ENCODE results near the gene FGG.
"Not testable (repeated sequence)": the region's sequence is repeated elsewhere in the genome, so short reads cannot be mapped to it uniquely, and the experiment has no call there.

FGG gene

GRCh38 chr4:154610582-154610981 lies 1.9 kb downstream of the FGG start:
- DNase-seq, result no peak

- no peak for DNase-seq
Measured at GRCh38 chr4:154609532-154609931, 2.9 kb downstream of the FGG start.

DNA sequence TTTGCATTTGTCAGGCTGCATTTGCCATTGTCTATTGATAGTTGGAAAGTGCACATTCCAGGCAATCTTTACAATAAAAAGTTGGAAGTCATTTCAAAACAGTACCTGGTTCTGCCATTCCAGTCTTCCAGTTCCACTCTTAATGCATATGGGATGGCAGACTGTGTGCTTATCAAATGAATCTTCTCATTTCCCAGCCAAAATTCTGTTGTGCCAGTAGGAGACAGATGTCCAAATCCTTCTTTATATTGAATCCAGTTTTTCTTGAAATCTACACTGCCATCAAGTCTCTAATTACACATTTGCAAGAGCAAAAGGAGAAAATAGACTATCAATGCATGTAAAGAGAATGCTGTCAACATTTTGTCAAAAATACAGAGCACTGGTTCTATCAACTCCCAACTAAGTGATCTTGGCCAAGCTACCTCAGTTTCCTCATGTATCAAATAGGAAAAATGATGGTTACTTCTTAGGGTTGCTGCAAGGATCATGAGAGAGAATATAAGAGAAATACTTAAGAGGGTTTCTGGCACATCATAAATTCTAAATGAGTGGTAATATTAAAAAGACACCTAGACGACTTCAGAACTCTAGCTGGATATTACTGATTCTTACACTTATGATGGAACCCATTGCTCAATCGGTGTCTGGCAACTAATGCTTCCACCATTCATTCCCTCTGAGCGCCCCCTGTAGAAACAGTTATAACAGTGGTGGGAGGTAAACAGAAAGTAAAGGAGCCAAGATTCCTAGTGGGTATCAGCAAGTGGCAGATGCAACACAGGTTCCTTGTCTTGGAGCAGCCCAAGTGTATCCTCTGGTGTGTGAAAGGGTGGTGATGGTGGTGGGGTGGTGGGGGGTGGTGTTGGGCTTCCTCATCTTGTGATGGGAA lies 3.8 kb downstream of the FGG start:
- no peak for DNase-seq

DNA sequence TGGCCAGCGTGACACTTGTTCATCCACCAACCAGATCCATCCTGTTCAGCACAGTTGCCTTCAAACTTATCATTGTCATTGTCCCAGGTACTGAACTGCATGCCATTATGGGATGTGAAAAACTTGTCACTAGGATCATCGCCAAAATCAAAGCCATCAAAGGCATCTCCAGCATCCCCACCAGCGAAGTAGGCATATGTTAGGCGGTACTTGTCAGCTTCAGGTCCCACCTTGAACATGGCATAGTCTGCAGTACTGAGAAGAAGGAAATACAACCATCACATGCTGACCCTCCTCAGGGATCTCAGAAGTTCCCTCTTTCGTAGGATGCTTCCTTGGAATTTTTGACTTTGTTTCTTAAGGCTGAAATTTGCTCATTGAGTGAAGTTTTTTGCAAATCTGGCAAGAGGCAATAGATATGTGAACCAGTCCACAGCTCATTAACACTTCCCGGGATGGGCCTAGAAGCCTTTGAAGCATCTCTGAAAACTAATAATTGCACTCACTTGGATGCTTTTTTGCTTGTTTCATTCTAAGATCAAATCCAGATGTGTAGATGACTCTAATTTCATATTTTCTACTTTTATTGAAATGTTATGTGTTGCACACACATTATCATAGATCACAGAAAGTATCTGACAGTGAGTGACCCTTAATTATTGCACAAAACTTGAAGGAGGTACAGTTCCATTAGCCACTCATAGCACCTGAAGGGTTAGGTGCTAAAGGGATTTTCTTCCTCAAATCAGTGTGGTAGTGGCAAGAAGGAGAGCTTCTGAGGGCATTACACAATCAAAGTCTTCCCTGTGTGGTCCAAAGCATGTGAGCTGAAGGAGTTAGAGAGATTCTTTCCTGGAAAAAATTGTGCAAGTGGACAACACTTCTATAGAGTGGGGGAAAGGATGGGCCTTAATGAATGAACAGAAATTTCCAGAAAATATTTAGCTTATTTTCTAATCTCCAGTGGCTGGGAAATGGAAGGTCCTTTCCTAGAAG lies 5.4 kb downstream of the FGG start:
- no peak for DNase-seq

GRCh38 chr4:154604696-154605200 lies 7.7 kb downstream of the FGG start:
- DNase-seq, result no peak

DNA sequence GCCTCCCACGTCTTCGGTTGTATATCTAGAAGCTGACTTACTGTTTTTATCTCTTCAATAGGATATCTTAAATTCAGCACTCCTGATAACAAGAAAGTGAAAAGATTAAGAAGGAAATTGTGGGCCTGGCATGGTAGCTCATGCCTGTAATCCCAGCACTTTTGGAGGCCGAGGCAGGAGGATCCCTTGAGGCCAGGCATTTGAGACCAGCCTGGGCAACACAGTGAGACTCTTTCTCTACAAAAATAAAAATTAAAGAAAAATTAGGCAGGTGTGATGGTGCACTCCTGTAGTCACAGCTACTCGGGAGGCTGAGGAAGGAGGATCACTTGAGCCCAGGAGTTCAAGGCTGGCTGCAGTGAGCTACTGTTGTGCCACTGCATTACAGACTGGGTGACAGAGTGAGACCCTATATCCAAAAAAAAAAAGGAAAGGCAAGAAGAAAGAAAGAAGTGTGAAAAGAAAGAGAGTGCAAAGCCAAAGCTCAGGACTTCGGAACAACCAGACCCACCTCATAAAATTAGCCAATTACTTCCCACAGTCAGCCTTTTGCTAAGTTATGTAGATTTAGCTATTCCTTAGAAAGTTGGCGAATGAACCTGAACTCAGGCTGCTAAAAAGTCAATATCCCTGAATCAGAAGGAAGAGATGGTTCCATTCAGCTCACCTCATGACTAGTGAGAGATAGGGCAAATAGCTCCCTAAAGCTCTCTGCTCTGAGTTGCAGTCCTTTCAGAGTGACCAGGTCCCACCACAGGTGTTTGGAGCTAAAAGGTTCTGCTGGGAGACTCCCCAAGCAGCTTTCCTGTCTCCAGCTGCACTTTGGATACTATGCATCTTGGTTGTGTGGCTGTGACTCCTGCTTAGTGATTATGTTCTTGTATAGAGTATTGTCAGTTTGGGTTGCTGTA lies 9.2 kb downstream of the FGG start:
- no peak for DNase-seq

GRCh38 chr4:154602404-154603020 lies 9.9 kb downstream of the FGG start:
- DNase-seq, result no peak

- DNase-seq, result no peak
Measured at GRCh38 chr4:154597798-154598774, 14.4 kb downstream of the FGG start.

DNA sequence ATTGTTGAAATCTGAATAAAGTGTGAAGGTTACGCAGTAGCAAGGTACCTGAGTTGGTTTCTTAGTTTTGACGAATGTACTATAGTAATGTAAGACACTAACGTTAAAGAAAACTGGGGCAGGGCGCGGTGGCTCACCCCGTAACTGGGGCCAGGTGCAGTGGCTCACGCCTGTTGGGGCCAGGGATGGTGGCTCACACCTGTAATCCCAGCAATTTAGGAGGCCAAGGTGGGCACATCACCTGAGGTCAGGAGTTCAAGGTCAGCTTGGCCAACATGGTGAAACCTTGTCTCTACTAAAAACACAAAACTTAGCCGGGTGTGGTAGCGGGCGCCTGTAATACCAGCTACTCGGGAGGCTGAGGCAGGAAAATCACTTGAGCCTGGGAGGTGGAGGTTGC lies 15.2 kb downstream of the FGG start:
- not testable (repeated sequence) for DNase-seq

- DNase-seq, result no peak
Measured at GRCh38 chr4:154595807-154596206, 16.6 kb downstream of the FGG start.

- DNase-seq, result not testable (repeated sequence)
Measured at GRCh38 chr4:154594343-154594742, 18.1 kb downstream of the FGG start.

- DNase-seq, result no peak
Measured at GRCh38 chr4:154593868-154594267, 18.6 kb downstream of the FGG start.

GRCh38 chr4:154591890-154592289 lies 20.6 kb downstream of the FGG start:
- DNase-seq, result no peak

DNA sequence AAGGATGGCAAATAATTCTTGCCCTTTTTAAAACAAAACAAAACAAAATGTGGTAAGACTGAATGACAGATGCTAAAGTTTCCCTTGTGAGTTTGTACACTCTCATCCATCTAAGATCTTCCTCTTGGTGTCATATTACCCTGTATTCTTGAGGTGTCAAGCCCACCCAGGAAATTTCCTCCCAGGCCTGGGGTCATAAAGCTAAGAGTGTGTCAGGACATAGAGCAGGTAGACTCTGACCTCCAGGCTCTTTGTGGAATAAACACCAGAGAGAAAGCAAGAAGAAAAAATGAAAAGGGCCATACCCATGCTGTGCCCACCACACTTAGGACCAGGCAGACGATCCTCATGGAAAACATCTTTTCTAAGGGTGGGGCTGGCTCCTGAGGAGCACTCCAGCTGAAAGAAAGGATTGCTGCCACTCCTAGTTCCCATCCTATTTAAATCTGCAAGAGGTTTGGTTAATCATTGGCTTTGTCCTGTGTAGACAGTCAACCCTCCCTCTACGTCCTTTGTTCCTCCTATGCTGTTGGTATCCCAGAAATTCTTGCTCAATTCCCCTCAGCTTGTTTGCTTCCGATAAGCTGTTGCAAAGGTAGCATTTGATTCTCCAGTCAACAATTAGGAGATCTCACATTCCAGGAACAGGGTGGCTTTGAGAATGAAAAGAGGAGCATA lies 22.0 kb downstream of the FGG start, which contains the start of gene FGA:
TSS of gene FGA (minus strand) at position 414 of the 678 bp plus-strand sequence. CDS start at position 359, 55 bp downstream.
- no peak for DNase-seq

- DNase-seq, result no peak
Measured at GRCh38 chr4:154589296-154590197, 22.9 kb downstream of the FGG start.

- DNase-seq, result no peak
Measured at GRCh38 chr4:154588198-154588597, 24.3 kb downstream of the FGG start.

- DNase-seq, result no peak
Measured at GRCh38 chr4:154586296-154587033, 26.0 kb downstream of the FGG start.
